ENCODE data around the gene TBC1D12.

DNA sequence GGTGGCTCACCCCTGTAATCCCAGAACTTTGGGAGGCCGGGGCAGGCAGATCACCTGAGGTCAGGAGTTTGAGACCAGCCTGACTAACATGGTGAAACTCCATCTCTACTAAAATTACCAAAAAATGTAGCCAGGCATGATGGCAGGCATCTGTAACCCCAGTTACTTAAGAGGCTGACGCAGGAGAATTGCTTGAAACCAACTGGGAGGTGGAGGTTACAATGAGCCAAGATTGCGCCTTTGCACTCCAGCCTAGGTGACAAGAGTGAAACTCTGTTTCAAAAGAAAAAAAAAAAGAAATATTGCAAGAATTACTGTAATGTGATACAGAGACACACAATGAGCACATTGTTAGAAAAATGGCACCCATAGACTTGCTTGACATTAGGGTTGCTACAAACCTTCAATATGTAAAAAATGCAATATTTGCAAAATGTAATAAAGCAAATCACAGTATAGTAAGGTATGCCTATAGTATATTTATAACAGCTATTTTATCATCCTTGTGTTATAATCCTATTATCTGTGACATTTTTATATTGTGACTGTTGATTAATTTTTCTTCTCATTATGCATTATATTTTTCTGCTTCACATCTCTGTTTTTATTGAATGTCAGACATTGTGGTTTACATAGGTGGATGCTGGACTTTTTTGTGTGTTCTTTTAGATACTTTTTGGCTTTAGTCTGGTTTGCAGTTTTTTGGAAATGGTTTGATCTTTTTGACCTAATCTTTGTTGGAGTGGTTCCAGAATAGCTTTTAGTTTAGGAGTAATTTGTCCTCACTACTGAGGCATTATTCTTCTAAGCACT, 87.8 kb downstream of the TBC1D12 start:
- TF ChIP-seq CTCF (IDR thresholded peaks at IDR 0.05): no peak
- no peak for TF ChIP-seq POLR2A (IDR thresholded peaks at IDR 0.05)
- TF ChIP-seq EP300 (IDR thresholded peaks at IDR 0.05): no peak
- TF ChIP-seq POLR2AphosphoS5 (IDR thresholded peaks at IDR 0.05): no peak

All from suprapubic skin (tissue), 4 donors.